ENCODE measurements around the gene CAPN15.
"Not testable (repeated sequence)": the region's sequence is repeated elsewhere in the genome, so short reads cannot be mapped to it uniquely, and the experiment has no call there.

Gene CAPN15

GRCh38 chr16:592518-593306 lies 65.2 kb downstream of the CAPN15 start:
- DNase-seq (ENCODE audit: low spot score): no peak

GRCh38 chr16:593406-593805 lies 65.9 kb downstream of the CAPN15 start:
- no peak for DNase-seq (ENCODE audit: low spot score)

- no peak for DNase-seq (ENCODE audit: low spot score)
Measured at GRCh38 chr16:593807-594206, 66.3 kb downstream of the CAPN15 start.

- no peak for DNase-seq (ENCODE audit: low spot score)
Measured at GRCh38 chr16:595094-595528, 67.6 kb downstream of the CAPN15 start.

GRCh38 chr16:595942-596735 lies 68.6 kb downstream of the CAPN15 start:
- DNase-seq (ENCODE audit: low spot score): no peak

- no peak for DNase-seq (ENCODE audit: low spot score)
Measured at GRCh38 chr16:596736-597060, 69.2 kb downstream of the CAPN15 start.

GRCh38 chr16:597655-598054 lies 70.1 kb downstream of the CAPN15 start:
- not testable (repeated sequence) for DNase-seq (ENCODE audit: low spot score)

- no peak for DNase-seq (ENCODE audit: low spot score)
Measured at GRCh38 chr16:598823-599739, 71.6 kb downstream of the CAPN15 start.

GRCh38 chr16:600781-601180 lies 73.3 kb downstream of the CAPN15 start:
- no peak for DNase-seq (ENCODE audit: low spot score)

- no peak for DNase-seq (ENCODE audit: low spot score)
Measured at GRCh38 chr16:603933-604332, 76.4 kb downstream of the CAPN15 start.
